ENCODE measurements around the gene ZNF454. TPM values are rescaled to one million over a fixed set of nuclear protein-coding genes. Genes with fewer than 3 reads are reported as not detected.

Gene ZNF454
- total RNA-seq, result not detected

DNA sequence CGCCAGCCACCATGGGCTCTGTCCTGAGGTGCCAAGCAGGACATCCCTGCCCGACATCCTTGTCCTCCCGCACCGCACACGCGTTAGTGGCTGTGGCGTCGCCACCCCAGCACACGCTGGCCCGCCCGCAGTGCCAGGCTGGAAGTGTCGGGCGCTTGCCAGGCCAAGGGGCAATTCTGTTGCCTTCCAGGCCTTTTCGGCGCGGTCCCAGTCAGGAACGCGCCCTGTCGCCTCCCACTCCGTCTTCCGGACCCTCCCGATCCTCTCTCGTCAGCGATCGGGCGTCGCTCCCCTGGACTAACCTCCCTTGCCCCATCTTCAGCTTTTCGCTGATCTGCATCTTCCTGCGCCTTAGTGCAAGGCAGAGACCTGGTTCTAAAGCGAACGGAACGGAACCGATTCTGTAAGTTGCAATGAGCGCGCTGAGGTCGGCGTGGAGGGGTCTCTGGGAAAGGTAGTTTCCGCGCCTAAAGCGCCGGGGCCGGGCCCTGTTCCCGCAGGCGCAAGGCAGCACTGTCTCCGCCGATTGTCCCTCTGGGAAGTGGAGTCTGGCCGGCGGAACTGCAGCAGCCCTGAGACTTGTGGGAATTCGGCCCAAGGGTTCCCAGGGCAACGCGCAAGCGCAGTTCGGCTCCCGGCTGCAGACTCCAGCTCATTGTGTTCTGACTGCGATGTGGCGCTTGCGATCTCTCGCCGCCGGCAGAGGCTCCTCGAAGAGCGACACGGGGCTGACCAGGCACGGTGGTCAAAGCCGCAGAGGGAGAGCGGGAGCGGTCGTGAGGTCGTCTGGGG, at the start of gene ZNF454:
Gene ZNF454 (plus strand): TSS at position 630 of the 792 bp plus-strand sequence. CDS start 1,594 bp downstream, outside the sequence.
- Mint-ChIP-seq H3K4me1 (no peaks in the 10 kb centered on the region), H3K9me3 (peaks cover 46% of the 10 kb centered on the region), H3K36me3 (ENCODE audit: low read depth) (peaks cover 5% of the 10 kb centered on the region), H3K27me3 (peaks cover 18% of the 10 kb centered on the region), H3K4me3 (no peak within 1 kb of the TSS), H3K27ac (no peak within 1 kb of the TSS)
- no peak for ATAC-seq (replicated peaks)

DNA sequence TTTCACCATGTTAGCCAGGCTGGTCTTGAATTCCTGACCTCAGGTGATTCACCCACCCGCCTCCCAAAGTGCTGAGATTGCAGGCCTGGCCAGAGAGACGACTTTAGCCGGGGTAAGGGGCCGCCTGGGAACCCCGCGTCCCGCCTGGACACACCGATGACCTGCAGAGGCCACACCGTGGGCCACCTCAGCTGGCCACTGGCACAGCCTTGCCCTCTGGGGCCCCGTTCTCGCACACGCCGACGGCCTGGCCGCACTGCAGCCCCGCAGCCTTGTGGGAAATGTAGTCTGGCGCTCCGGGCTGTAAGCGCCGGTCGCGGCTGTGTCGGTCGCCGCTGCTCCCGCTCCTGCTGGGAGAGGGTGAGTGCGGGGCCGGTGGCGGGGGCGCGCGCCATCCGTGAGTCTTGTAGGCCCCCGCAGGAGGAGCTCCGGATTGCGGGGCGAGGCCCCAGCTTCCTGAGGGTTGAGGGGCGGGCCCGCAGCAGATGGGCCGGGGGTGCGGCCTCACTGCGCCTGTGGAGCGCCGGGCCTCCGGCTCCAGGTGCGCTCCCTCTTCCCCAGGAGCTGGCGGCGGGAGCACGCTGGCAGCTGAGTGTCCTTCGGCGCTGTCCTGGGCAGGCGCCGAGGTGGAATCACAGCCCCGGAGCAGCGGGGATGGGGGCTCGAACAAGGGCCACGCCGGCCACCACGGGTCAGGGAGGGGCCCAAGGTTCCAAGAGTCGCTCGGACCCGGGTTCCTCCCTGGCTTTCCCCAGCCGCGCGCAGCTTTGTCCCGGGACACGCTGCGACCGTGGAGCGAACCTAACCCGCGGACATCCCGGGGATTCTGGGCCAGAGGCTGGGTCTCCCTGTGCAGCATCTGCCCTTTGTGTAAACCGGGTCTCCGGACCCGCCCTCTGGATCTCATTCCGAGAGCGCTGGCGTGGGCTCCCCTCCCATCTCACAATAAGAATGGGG, 45.1 kb upstream of the ZNF454 start, which contains the start of gene ZFP2:
Gene ZFP2 (plus strand): TSS at position 299 of the 957 bp plus-strand sequence. CDS start 35,401 bp downstream, outside the sequence.
- ATAC-seq (replicated peaks), result peak; percentile 91
- H3K4me3 Mint-ChIP-seq, result peak within 1 kb of the TSS; percentile 73
- no peaks in the 10 kb centered on the region for H3K4me1 Mint-ChIP-seq
- no peaks in the 10 kb centered on the region for H3K27me3 Mint-ChIP-seq
- no peaks in the 10 kb centered on the region for H3K36me3 Mint-ChIP-seq (ENCODE audit: low read depth)
- H3K9me3 Mint-ChIP-seq, result peaks cover 3% of the 10 kb centered on the region
- H3K27ac Mint-ChIP-seq, result no peak within 1 kb of the TSS

DNA sequence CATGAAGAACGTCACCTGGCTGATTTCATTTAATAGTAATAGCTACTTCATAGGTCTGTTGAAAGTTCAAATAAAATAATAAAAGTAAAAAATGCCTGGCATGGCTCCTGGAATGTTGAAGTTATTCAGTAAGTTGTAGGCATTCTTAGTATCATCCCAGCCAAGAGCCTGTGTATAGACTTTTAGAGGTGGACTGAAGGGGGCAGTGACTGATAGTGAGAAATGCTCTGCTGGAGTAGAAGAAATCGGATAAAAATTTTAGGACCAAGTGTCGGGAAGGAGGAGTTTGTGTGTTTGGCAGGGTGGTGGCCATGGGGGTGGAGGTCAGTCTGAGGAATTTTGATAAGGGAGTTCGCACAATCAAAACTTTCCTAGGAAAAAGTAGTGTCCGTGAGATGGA, 41.7 kb upstream of the ZNF454 start:
- Mint-ChIP-seq H3K4me1 (no peaks in the 10 kb centered on the region), H3K27ac (no peak overlapping the region), H3K27me3 (no peaks in the 10 kb centered on the region), H3K4me3 (no peak overlapping the region), H3K9me3 (peaks cover 13% of the 10 kb centered on the region), H3K36me3 (ENCODE audit: low read depth) (no peaks in the 10 kb centered on the region)
- no peak for ATAC-seq (replicated peaks)

DNA sequence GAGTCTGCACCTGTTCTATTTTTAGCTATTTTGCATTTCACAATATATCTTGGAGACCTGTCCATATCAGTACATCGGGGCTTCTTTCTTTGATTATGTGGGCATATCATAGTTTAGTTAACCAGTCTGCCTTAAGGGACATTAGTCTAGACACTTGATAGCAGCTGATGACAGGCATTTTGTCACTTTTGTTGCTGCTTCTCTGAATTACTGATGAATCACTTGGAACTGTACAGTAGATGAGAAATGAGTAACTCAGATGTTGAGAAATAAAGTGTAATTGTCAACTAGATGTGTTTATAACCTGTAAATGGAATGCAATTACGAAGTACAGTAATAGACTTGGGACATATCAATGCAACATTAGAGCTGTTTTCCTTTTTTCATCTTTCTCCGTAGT, 38.1 kb upstream of the ZNF454 start:
- H3K4me3 Mint-ChIP-seq, result no peak overlapping the region
- no peaks in the 10 kb centered on the region for H3K27me3 Mint-ChIP-seq
- no peak overlapping the region for H3K27ac Mint-ChIP-seq
- no peak for ATAC-seq (replicated peaks)
- H3K4me1 Mint-ChIP-seq, result no peaks in the 10 kb centered on the region
- H3K9me3 Mint-ChIP-seq, result peaks cover 13% of the 10 kb centered on the region
- H3K36me3 Mint-ChIP-seq (ENCODE audit: low read depth), result no peaks in the 10 kb centered on the region

DNA sequence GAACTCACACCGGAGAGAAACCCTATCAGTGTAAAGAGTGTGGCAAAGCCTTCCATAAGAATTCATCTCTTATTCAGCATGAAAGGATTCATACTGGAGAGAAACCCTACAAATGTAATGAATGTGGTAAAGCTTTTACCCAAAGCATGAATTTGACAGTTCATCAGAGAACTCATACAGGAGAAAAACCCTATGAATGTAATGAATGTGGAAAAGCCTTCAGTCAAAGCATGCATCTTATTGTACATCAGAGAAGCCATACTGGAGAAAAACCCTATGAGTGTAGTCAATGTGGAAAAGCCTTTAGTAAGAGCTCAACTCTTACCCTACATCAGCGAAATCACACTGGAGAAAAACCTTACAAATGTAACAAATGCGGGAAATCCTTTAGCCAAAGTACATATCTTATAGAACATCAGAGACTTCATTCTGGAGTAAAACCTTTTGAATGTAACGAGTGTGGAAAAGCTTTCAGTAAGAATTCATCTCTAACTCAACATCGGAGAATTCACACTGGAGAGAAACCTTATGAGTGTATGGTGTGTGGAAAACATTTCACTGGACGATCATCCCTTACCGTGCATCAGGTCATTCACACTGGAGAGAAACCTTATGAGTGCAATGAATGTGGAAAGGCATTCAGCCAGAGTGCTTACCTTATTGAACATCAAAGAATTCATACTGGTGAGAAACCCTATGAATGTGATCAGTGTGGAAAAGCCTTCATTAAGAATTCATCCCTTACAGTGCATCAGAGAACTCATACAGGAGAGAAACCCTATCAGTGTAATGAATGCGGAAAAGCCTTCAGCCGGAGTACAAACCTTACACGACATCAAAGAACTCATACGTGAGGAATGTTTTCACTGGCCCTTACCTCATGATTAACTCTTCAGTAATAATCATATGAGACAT, 8.9 kb upstream of the ZNF454 start:
- no peaks in the 10 kb centered on the region for H3K4me1 Mint-ChIP-seq
- H3K4me3 Mint-ChIP-seq, result no peak overlapping the region
- no peak overlapping the region for H3K27ac Mint-ChIP-seq
- peaks cover 56% of the 10 kb centered on the region for H3K9me3 Mint-ChIP-seq
- peaks cover 23% of the 10 kb centered on the region for H3K36me3 Mint-ChIP-seq (ENCODE audit: low read depth)
- no peak for ATAC-seq (replicated peaks)
- no peaks in the 10 kb centered on the region for H3K27me3 Mint-ChIP-seq

DNA sequence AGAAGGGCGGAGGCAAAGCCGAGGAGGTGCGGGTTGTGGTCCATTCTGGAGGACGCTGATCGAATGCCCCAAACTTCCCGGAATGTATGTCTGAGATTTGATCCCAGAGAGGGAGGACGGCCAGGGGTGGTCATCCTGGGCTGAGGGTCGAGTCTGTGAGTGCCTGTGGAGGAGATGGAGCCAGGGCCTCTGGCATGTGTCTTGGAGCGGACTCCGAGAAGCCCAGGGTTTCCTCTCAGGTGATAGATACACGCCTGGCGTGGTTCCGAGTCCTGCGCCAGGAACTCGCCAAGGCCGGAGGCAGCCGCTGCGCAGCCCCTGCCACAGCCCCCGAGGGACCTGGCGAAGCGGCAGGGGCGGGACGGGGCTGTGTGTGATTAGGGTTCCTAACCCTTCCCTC, 363 bp downstream of the ZNF454 start:
- Mint-ChIP-seq H3K9me3 (peaks cover 43% of the 10 kb centered on the region), H3K36me3 (ENCODE audit: low read depth) (peaks cover 5% of the 10 kb centered on the region), H3K27ac (no peak overlapping the region)

DNA sequence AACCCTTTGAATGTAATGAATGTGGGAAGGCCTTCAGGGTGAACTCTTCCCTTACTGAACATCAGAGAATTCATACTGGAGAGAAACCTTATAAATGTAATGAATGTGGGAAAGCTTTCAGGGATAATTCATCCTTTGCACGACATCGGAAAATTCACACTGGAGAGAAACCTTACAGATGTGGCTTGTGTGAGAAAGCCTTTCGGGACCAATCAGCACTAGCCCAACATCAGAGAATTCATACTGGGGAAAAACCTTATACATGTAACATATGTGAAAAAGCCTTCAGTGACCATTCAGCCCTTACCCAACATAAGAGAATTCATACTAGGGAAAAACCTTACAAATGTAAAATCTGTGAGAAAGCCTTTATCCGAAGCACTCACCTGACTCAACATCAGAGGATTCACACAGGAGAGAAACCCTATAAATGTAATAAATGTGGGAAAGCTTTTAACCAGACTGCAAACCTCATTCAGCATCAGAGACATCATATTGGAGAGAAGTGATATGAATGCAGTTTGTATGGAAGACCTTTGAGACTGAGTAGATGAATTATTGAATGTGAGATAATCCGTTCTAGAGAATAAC, 24.6 kb downstream of the ZNF454 start:
- no peak overlapping the region for H3K27ac Mint-ChIP-seq
- ATAC-seq (replicated peaks), result no peak
- no peak overlapping the region for H3K4me3 Mint-ChIP-seq
- peaks cover 45% of the 10 kb centered on the region for H3K9me3 Mint-ChIP-seq
- H3K27me3 Mint-ChIP-seq, result no peaks in the 10 kb centered on the region
- H3K36me3 Mint-ChIP-seq (ENCODE audit: low read depth), result no peaks in the 10 kb centered on the region
- no peaks in the 10 kb centered on the region for H3K4me1 Mint-ChIP-seq

More for the DNA sequence above, 363 bp downstream of the ZNF454 start:
- Mint-ChIP-seq H3K4me3 (no peak overlapping the region), H3K4me1 (no peaks in the 10 kb centered on the region), H3K27me3 (peaks cover 18% of the 10 kb centered on the region)
- ATAC-seq (replicated peaks), result no peak

DNA sequence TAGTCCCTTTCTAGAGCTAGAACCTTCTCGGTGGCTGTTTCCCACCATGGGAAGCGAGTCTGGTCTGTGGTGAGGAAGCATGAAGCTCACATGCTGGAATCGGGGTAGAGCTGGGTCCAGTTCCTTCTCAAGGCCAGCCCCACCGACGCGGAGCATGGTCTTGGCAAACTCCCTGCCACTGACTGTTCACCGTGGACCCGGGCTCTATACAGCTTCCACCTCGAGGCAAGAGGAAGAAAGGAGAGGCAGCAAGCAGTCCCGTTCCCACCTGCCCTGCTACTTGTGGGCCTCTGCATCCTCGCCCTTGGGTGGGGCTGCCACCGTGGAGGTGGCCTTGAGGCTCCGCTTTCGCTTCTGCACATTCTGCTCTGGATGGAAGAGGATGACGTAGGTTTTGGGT, 40.4 kb downstream of the ZNF454 start:
- H3K4me3 Mint-ChIP-seq, result no peak overlapping the region
- ATAC-seq (replicated peaks), result no peak
- H3K27ac Mint-ChIP-seq, result no peak overlapping the region
- H3K9me3 Mint-ChIP-seq, result peaks cover 10% of the 10 kb centered on the region
- H3K4me1 Mint-ChIP-seq, result no peaks in the 10 kb centered on the region
- no peaks in the 10 kb centered on the region for H3K36me3 Mint-ChIP-seq (ENCODE audit: low read depth)
- peaks cover 4% of the 10 kb centered on the region for H3K27me3 Mint-ChIP-seq

DNA sequence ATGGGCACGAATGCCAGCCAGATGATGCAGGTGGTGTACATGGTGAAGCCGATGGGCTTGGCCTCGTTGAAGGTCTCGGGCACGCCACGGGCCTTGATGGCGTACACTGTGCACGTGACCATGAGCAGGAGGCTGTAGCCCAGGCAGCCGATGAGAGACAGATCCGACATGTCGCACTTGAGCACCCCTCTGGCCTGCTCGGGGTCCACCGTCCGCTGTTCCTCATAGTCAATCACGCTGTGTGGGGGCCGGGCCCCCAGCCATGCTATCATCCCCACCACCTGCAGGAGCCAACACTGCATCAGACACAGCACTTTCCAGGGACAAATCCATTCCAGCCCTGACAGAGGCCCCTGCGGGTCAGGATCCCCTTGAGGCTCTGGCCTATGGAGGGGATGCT, 41.9 kb downstream of the ZNF454 start:
- Mint-ChIP-seq H3K4me3 (no peak overlapping the region), H3K27me3 (peaks cover 4% of the 10 kb centered on the region), H3K4me1 (no peaks in the 10 kb centered on the region), H3K9me3 (peaks cover 7% of the 10 kb centered on the region), H3K36me3 (ENCODE audit: low read depth) (no peaks in the 10 kb centered on the region), H3K27ac (no peak overlapping the region)
- no peak for ATAC-seq (replicated peaks)

DNA sequence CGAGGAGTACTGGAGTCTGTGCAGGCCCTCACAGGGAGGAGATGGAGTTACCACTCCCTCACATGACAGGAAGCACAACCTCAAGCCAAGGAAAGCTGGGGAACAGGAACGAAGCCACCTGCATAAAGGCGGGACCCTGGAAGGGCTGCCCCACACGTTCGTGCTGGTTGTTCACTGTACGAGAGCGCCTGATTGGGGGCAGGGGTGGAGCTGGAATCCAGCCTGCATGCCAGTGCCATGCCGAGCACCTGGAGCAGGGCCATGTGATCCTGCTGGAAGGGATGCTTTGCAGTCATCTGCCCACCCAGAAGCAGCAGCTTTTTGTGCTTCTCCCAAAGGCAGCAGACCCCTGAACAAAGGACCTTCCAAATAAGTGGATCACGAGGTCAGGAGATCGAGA, 42.7 kb downstream of the ZNF454 start:
- Mint-ChIP-seq H3K27ac (no peak overlapping the region), H3K36me3 (ENCODE audit: low read depth) (no peaks in the 10 kb centered on the region), H3K4me3 (no peak overlapping the region), H3K4me1 (no peaks in the 10 kb centered on the region), H3K9me3 (peaks cover 3% of the 10 kb centered on the region), H3K27me3 (peaks cover 1% of the 10 kb centered on the region)
- ATAC-seq (replicated peaks), result no peak

DNA sequence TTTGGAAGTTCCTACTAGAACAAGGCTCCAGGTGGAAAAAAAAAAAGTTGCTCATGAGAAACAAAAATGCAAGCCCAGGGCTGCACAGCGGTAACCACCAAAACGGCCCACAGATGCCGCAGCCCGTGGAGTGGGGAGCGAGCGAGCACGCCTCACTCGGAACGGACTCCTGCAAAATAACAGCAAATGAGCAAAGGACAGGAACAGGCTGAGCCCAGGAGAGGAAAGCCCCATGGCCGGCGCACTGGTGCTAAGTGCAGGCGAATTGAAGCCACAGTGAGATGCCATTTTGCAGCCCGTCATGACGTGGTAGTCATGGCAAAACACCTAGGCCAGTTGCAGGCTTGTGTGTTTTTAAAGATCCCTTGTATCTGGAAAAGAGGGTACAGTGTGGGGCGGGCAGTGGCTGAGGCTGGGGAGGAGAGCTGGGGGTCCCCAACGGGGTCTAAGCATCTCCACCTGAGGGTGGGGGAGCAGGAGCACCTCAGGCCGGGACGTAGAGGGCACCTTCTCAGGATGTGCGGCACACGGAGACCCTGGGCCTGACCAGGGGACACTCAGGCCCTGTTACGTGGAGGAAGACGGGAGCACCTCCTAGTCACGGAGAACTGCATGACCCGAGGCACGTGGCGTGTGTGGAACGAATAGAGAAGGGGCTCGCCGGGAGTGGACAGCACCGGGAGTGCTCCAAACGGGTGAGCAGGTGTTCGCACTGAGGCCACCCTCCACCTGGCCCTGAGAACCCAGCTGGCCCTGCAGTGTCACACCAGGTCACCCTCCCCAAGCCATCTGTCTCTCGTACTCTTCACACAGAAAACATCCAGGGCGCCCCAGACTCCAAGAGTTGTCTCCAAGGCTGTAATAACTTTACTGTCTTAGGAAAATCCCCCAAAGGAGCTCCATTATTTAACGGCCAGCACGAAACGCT, 43.4 kb downstream of the ZNF454 start:
- no peaks in the 10 kb centered on the region for H3K27me3 Mint-ChIP-seq
- H3K36me3 Mint-ChIP-seq (ENCODE audit: low read depth), result no peaks in the 10 kb centered on the region
- H3K4me3 Mint-ChIP-seq, result no peak overlapping the region
- H3K27ac Mint-ChIP-seq, result no peak overlapping the region
- no peaks in the 10 kb centered on the region for H3K4me1 Mint-ChIP-seq
- ATAC-seq (replicated peaks), result no peak
- no peaks in the 10 kb centered on the region for H3K9me3 Mint-ChIP-seq

DNA sequence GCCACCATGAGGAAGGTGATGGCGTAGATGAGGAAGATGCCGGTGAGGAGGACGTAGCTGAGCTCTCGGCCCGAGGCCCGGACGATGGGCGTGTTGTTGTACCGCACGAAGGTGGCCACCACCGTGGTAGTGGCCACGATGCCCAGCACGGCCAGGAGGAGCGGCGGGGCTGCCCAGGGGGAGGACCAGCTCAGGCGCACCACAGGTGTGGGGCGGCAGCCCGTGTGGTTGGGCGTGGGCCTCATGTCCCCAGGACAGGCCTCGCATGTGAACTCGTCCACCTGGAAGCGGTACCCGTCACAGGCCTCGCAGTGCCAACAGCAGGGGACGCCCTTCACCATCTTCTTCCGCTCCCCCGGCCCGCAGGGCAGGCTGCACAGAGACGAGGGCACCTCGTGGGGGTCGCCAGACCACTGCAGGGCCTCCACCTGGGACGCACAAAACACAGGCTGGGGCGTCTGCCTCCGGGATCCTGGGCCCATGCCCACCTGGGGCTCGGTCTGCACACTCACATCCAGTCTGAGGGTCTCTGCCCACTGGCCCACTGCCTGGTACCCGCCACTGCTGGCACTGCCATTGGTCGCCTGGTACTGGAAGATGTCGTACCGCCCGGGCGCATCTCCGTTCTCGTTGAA, 45.4 kb downstream of the ZNF454 start:
- Mint-ChIP-seq H3K27me3 (no peaks in the 10 kb centered on the region), H3K9me3 (no peaks in the 10 kb centered on the region), H3K4me1 (no peaks in the 10 kb centered on the region), H3K36me3 (ENCODE audit: low read depth) (no peaks in the 10 kb centered on the region), H3K27ac (no peak overlapping the region), H3K4me3 (no peak overlapping the region)
- ATAC-seq (replicated peaks), result no peak

Data from activated T-helper 17 cell treated with anti-CD3 and anti-CD28 coated beads, Interleukin-2, amount 50 U/mL, for 72 hours (primary cell).